Upper lobe of left lung (tissue), 4 donors: Measurements from ENCODE around the gene DPY19L1.
"Not testable (repeated sequence)": the region's sequence is repeated elsewhere in the genome, so short reads cannot be mapped to it uniquely, and the experiment has no call there.

Source experiments
- CTCF ChIP-seq, 6 experiments: fragments of 450-650 bp in 4 of 6; fragments of 200-600 bp in 2 of 6; sonication (generic) in 2 of 6; IDR thresholded peaks; one replicate each; pipeline ENCODE4 v1.5.1; 2016 to 2019; ENCODE audit warnings: antibody characterized with exemption in 6 of 6
- POLR2A ChIP-seq, 4 donors: fragments of 450-650 bp; IDR thresholded peaks; one replicate each; pipeline ENCODE4 v1.5.1; 2016 to 2017; ENCODE audit warnings: antibody characterized with exemption in 4 of 4, mild to moderate bottlenecking in 2 of 4

- TF ChIP-seq CTCF, POLR2A (IDR thresholded peaks at IDR 0.05): not testable (repeated sequence)
Observed at GRCh38 chr7:34878944-34879735, 158.1 kb downstream of the DPY19L1 start.
